Iris pigment epithelial cell (primary cell): Measurements from ENCODE around the gene PHRF1.
A peak's percentile ranks its signal among the peaks of the same experiment; 100 is the strongest.

ENCODE experiments used
- DNase-seq: peaks from one replicate; pipeline ENCODE4 v3.0.0-alpha.2; 2011; ENCODE audit warnings: low read depth

The PHRF1 gene

DNA sequence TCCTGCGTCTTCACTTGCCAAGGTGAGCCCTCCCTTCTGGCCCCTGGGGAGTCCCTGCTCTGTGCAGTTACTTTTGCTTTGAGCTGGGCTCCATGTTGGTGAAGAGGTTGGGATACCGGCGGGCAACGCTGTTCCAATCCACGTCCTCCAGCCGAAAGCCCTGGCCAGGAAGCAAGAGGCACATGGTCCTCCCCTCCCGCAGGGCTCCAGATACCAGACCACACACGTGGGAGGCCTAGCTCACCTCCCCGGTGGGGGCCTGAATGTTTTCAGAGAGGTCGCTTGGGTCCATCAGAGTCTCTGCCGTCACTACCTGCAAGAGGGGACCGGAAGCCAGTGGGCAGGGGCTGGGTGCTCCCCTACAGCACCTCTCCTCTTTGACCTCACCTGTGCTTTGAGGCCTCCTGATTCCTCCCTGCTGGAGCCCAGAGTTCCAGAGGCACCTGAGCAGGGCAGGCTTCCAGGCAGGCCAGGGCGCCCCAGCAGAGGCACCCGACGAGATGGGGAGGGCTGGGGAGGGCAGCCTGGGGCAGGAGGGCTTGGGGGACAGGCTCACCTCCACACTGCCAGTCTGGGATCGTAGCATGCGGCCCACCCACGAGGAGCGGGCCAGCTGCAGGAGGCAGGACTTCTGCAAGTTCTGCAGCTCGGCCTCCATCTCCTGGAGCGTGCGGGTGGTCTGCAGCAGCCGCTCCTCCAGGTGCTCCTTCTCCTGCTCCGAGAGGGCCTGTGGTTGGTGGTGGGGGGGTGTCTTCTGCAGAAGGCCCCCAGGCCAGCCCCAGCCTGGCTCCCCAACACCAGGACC, 18.7 kb upstream of the PHRF1 start:
- no peak for DNase-seq

DNA sequence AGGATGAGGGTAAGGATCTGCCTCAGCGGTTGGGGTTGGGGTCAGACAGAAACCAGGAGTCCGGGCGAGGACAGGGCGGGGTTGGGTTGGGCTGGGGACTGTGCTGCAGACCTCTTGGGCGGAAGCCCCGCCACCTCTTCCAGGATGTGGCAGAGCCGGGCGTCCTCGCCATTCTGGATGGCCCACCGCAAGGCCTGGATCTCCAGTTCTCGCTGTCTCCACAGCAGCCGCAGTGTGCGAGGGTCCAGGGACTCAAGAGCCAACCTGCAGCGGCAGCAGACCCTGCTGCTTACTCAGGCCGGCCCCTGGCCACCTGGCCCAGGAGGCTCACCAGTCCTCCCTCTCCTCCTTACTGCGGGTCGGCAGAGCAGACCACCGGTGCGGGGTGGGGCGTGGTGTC, 17.8 kb upstream of the PHRF1 start:
- DNase-seq, result no peak

DNA sequence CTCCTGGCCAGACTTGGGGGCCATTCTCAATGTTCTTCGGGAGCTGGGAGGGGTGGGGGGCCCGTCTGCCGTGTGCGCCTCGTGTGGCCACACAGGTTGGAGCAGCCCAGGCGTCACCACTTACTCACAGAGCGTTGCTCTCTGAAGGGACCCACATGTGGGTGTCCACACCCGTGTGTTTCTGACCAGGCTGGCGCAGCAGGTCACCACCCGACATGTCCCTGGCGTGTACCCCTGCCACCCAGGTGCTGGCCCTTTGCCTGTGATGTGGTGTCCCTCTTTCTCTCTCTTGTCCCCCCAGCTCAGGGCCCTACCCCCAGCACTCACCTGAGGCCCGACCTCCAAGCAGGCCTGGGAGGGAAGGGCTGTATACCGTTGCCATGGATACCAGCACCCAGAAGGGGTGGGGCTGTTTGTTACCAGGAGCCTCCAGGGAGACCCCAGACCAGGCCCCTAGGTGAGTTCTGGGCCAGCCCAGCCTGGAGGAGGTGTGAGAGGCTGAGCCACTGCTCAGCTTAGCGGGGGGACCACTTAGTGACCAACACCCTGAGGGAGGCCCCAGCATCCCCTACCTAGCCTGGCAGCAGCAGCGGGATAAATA, 17.1 kb upstream of the PHRF1 start:
- no peak for DNase-seq

DNA sequence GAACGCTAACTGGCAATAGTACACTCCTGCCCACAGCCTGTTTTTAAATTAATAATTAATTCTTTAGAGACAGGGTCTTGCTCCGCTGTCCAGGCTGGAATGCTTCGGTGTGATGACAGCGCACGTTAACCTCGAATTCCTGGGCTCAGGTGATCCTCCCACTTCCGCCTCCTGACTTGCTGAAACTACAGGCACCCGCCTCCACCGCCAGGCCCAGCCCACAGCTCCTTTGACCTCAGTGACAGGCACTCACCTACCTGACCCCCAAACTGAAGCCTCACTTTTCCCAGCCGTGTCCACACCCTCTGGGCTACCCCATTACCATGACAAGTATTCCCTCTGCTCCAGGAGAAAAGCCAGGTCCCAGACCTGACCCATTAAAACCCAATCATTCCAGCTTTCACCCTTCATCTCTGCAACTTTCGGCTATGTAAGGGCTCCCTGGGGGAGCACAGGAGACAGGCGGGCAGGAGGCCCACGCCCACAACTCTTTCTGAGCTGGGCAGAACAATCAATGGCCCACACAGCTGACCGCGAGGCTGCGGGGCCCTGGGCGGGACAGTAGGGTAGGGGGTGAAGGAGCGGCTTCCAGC, 16.5 kb upstream of the PHRF1 start:
- no peak for DNase-seq

DNA sequence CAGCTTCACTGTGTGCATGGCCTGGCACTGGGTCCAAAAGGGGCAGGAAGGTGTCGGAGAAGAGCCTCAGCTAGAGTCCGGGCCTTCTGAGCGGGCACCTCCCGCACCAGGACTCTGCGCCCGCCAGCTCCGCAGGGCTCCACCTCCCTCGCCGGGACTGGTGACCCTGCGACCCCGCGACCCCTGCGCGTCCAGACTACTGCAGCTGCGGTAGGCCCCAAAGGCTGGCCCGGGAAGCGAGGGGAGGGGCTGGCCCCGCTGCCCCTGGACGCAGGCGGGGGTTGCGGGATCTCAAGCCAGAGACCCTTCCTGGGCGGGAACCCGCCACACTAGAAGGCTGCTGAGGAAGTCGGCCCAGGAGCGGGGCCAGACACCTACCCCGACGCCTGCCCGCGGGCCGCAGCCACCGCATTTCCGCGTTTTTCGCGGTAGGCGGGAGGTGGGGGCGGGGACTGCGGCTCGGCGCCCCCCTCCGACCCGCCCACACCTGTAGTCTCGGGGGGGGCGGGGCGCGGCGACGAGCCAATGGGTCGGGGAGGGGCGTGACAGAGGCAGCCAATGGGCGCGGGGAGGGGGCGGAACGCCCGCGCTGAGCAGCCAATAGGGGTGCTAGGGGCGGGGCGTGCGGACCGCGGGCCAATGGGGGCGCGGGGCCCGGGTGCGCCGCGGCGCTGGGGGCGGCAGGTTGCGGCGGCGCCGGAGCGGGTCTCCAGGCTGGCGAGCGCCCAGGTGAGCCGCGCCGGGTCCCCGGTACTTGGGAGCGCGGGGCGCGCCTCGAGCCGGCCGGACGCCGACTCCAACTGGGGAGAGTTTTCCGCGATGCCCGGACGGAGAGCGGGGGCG, 15.7 kb upstream of the PHRF1 start, which contains the start of the genes LMNTD2 and RASSF7:
Gene LMNTD2, minus strand, starts transcription at position 434 of the 843 bp plus-strand sequence. Its CDS starts 22 bp downstream, at position 412.
Gene RASSF7, plus strand, starts transcription at position 666 of the 843 bp plus-strand sequence. CDS start 799 bp downstream, outside the sequence.
- peak; percentile 79 for DNase-seq

DNA sequence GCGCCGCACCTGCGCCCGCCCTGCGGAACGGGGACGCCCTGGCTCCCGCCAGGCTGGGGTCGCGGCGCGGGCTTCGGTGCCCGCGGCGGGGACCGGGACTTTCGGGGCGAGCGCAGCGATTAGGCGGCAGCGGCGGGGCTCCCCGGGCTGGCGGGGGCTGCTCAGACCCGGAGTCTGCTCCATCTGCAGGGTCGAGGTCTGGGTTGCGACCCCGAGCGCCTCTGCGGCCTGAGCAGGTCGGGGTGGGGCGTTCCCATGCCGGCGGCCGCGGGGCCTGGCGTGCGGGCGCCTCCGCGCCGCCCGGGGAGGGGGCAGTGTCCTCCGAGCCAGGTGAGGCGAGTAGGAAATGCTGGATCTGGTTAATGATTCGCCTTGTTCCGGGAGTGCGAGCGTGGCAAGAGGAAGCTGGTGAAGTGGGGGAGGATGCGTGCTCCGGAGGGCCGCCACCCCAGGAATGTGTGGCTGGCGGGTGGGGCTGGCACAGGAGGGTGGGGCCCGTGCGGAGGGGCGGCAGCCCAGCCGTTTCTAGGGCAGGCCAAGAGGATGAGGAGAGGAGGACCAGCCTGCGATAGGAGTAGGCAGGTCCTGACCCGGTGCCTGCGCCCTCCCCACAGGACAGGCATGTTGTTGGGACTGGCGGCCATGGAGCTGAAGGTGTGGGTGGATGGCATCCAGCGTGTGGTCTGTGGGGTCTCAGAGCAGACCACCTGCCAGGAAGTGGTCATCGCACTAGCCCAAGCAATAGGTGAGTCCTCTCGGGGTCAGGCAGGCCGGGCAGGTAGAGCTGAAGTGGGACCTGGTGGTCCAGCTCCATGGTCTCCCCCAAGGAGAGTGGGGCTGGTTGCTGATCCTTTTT, 14.9 kb upstream of the PHRF1 start:
- DNase-seq, result peak; percentile 11

DNA sequence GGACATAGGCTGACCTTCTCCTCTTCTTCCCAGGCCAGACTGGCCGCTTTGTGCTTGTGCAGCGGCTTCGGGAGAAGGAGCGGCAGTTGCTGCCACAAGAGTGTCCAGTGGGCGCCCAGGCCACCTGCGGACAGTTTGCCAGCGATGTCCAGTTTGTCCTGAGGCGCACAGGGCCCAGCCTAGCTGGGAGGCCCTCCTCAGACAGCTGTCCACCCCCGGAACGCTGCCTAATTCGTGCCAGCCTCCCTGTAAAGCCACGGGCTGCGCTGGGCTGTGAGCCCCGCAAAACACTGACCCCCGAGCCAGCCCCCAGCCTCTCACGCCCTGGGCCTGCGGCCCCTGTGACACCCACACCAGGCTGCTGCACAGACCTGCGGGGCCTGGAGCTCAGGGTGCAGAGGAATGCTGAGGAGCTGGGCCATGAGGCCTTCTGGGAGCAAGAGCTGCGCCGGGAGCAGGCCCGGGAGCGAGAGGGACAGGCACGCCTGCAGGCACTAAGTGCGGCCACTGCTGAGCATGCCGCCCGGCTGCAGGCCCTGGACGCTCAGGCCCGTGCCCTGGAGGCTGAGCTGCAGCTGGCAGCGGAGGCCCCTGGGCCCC, 14.1 kb upstream of the PHRF1 start:
- DNase-seq, result no peak

DNA sequence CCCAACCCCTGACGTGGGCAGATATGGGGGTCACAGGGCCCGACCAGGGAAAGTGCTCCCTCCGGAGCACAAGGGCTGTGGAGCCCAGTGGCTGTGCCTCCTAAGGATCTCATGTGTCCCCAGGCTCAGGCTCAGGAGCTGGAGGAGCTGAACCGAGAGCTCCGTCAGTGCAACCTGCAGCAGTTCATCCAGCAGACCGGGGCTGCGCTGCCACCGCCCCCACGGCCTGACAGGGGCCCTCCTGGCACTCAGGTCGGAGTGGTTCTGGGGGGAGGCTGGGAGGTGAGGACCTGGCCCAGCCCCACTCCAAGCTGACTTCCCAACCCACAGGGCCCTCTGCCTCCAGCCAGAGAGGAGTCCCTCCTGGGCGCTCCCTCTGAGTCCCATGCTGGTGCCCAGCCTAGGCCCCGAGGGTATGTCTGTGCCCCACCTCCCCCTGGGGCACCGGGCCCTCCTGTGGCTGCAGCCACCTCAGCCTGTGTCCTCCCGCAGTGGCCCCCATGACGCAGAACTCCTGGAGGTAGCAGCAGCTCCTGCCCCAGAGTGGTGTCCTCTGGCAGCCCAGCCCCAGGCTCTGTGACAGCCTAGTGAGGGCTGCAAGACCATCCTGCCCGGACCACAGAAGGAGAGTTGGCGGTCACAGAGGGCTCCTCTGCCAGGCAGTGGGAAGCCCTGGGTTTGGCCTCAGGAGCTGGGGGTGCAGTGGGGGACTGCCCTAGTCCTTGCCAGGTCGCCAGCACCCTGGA, 13.0 kb upstream of the PHRF1 start:
- no peak for DNase-seq

DNA sequence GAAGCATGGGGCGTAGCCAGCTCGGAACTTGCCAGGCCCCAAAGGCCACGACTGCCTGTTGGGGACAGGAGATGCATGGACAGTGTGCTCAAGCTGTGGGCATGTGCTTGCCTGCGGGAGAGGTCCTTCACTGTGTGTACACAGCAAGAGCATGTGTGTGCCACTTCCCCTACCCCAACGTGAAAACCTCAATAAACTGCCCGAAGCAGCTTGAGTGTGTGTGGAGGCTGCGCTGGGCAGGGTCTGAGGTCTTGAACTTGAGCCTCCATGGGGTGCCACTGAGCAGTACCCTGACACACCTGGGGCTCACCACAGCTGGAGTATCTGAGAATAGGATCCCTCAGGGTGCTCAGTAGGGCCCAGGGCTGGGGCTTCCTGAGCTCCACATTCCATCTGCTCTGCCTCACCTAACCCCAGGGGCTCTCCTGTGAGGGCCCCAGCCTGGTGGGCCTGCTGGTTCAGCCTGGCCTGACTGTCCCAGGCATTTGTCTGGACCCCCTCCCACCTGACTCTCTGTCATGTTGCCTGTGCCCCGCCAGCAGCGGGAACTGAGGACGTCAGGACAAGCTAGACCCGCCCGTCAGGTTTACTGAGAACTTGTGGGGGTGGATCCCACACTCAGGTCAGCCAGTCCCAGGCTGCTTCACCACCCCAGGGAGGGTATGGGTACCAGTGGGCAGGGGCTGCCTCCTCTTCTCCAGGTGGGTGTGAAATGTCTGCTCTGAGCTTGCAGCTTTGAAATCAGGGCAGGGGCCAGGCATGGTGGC, 12.3 kb upstream of the PHRF1 start:
- no peak for DNase-seq

DNA sequence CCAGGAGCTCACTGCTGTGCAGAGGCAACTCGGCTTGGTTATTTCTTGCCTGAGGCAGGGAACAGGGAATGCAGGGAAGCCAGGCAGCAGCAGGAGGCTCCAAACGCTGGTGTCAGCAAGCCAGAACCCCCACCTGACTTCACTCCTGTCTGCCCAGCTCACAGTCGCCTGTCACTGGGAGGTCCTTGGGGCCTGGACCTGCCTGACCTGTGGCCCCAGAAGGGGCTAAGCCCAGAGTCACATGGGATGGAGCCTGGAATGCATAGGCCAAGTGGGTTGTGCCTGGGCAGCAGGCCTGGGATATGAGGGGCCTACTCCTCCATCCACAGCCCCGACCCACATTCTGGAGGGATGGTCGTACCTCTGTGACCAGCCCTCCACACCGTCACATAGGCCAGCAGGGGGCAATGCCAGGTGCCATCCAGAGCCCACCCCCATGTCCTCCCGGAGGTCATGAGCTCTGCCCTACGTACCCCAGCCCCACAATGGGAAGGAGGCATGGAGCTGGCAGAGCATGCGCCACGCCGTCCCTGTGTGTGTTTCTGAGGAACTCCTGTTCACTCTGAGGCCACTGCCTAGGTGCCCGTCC, 10.3 kb upstream of the PHRF1 start:
- no peak for DNase-seq

DNA sequence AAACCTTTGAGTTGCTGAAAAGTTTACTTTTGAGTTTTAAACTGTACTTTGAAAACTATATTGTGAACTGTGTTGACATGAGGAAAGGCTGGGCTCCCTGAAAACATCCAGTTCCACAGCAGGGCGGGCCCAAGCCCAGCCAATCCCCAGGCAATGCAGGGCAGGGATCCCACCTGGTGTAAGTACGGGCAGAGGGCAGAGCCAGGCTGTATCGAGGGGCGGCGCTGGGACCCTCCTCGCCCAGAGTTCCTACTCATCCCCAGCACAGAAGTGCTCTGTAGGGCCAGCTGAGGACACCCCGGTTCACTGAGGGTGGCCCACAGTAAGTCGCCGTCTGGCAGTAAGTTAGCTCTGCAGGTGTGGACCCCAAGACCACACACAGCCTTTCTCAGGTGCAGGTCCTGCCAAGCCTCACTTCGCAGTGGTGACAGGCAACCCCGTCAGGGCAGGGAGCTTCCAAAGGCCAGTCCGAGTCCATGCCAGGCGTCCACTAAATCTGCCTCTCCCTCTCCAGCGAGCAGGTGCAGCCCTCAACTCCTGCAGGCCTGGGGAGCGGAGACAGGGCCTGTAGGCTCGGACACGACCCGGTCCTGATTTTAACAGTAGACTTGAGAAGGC, 9.2 kb upstream of the PHRF1 start:
- DNase-seq, result no peak

DNA sequence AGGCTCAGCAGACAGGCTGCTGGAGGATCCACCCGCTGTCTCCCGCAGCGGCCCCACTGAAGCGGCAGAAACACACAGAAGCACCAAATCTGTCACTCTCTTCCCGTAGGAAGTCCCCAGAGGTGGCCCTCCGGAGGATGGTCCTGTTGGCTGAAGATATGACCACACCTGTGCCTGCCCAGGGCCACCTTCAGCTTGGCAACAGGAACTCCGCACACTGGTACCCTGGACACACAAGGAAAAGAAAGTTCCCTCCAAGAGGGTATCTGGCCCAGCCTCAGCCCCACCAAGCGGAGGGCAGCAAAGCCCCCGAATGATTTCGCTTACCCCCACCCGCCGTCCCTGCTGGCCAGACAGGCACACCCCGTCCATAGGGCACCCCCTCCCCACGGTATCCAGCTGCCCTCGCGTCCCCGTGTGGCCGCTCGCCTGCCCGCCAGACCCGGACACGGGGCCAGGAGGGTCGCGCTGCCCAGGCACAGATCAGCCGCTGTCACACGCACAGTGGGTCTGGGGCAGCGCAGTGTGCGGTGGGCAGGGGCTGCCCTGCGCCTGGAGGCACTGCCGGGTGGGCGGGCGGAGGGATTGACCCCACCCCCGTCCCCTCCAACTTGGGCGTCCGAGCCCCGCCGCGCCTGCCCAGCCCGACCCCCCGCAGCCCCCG, 8.5 kb upstream of the PHRF1 start:
- DNase-seq, result no peak

DNA sequence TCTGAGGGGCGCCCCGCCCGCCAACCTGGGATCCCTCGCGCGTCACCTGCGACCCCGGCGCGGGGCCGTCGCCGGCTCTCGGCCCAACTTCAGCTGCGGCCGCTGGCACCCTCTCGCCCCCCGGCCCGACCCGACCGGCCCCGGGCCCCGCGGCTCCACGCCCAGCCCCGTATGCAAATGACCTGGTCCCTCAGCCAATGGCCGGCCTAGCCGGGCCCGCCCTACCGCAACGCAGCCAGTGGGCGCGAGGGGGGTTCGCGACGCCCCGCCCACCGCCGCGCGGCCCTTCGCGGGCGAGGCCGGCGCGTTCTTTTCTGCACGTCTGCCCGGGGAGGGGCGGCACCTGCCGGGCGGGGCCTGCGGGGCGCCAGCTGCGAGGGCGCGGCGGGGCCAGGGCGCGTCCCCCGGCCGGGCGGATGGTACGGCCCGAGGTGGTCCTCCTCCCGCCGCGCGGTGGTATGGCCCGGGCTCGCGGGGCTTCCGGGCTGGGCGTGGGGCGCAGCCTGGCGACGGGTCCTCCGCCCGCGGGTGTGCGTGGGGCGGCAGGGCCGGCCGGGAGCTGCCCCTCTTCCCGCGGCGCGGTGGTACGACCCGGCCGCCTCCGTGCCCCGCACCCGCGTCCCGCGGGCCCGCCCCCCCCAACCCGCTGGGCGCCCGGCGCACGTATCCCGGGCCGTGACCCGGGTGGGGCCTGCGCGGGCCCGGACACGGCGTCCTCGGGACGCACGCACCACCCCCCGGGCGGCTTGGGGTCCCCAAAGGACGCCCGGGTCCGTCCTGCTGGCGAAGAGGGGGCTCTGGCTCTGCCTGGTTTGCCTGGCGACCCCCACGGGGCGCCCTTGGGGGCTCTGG, 7.7 kb upstream of the PHRF1 start:
- peak; percentile 85 for DNase-seq

DNA sequence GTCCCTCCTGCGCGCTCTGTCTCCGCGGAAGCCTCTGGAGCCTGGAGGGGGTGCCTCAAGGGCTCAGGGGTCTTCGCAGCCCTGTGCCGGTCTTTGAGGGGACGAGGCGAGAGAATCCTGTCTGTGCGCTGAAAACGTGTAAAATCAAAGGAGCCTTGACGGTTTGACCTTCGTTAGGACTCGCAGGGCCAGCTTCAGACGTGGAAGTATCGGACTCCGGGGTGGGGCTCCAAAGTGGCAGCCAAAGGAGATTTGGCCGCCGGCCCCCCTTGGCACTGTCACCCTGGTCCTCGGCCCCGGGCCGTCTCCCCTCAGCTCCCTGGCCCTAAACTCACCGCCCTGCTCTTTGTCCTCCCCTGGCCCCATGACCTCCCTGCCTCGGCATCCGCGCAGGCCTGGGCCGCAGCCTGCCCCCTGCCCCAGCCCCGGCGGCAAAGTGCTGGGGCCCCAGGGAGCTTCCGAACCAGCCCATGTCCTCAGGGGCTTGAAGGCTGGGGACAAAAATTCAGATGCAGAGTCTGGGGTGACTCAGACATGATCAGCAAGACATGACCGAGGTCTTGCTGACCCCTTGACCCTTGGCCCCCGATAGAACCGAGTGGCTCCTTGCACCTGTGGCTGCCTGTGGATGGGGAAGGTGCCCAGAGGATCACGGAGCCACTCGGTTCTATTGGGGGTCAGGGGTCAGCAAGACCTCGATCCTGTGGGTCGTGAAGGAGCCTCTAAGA, 6.9 kb upstream of the PHRF1 start:
- no peak for DNase-seq

DNA sequence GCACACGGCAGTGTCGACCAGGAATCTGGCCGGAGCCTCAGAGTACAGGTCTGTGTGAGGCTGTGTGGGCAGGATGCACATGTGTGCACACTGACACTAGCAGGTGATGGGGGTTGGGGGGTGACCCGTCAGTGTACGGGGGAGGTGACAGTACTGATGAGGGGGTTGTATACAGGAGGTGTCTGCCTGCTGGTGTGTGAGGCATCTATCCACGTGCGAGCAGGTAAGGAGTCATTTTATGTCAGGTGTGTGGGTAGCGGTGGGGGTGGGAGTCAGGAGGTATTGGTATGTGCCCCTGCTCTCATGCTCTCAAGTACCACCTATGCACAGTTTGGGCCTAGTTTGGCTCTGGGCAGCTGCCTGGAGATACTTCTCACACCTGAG, 4.5 kb upstream of the PHRF1 start:
- no peak for DNase-seq

DNA sequence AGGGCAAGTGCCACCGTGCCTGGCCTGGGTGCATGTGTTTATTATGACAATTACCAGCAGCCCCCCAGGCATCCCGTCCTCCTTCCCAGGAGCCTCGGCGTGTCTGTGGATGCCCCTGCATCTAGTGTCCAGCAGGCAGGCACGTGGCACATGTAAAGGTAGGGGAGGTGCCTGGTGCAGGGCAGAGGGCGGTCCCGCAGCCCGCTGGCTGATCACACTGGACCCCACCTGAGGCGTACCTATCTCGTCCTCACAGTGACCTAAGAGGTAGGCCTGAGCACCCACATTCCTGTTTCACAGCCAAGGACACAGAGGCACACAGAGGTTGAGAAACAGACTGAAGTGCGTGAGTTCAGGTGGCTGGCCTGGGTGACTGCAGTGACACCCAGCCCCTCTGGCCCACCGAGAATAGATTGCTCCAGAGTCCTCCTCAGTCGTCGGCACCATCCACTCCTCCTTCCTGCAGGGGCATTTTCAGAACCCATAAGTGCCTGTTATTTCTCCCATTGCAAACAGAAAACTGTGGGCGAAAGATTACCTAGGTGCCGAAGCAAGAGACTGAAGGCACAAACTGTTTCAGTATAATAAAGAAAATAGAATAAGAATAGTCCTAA, 3.0 kb upstream of the PHRF1 start:
- no peak for DNase-seq
